ENCODE results near the gene IQSEC1.

GRCh38 chr3:12972043-12972442 lies 101.2 kb downstream of the IQSEC1 start:
- TF ChIP-seq JUND (IDR thresholded peaks at IDR 0.05; ENCODE audit: low read length): no peak
- TF ChIP-seq, protein P1, sequence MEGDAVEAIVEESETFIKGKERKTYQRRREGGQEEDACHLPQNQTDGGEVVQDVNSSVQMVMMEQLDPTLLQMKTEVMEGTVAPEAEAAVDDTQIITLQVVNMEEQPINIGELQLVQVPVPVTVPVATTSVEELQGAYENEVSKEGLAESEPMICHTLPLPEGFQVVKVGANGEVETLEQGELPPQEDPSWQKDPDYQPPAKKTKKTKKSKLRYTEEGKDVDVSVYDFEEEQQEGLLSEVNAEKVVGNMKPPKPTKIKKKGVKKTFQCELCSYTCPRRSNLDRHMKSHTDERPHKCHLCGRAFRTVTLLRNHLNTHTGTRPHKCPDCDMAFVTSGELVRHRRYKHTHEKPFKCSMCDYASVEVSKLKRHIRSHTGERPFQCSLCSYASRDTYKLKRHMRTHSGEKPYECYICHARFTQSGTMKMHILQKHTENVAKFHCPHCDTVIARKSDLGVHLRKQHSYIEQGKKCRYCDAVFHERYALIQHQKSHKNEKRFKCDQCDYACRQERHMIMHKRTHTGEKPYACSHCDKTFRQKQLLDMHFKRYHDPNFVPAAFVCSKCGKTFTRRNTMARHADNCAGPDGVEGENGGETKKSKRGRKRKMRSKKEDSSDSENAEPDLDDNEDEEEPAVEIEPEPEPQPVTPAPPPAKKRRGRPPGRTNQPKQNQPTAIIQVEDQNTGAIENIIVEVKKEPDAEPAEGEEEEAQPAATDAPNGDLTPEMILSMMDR (IDR thresholded peaks at IDR 0.05; ENCODE audit: control extremely low read depth in 1 of 3, insufficient read depth in 1 of 3, low read depth in 1 of 3, low read length in 3 of 3): no peak
- no peak for TF ChIP-seq POLR2AphosphoS5 (IDR thresholded peaks at IDR 0.05; ENCODE audit: low read depth, low read length)
- TF ChIP-seq SRF (IDR thresholded peaks at IDR 0.05; ENCODE audit: low read depth, low read length): no peak
- TF ChIP-seq CREB1 (IDR thresholded peaks at IDR 0.05): no peak
- TF ChIP-seq SP1 (IDR thresholded peaks at IDR 0.05; ENCODE audit: low read depth, low read length): no peak
- no peak for TF ChIP-seq RAD21 (IDR thresholded peaks at IDR 0.05 in 1 of 2, conservative IDR thresholded peaks at IDR 0.05 in 1 of 2; ENCODE audit: low read depth in 2 of 2, low read length in 2 of 2)
- no peak for TF ChIP-seq CTBP2 (IDR thresholded peaks at IDR 0.05; ENCODE audit: borderline replicate concordance, insufficient read depth, insufficient read length, low read length)
- no peak for TF ChIP-seq GTF2F1 (IDR thresholded peaks at IDR 0.05; ENCODE audit: borderline replicate concordance, low read depth, low read length)
- TF ChIP-seq USF2 (IDR thresholded peaks at IDR 0.05; ENCODE audit: low read length): no peak
